SIG-M5 (cell line): Measurements from ENCODE around the gene DOCK4.
A peak's percentile ranks its signal among the peaks of the same experiment; 100 is the strongest.
"Not testable (repeated sequence)": the region's sequence is repeated elsewhere in the genome, so short reads cannot be mapped to it uniquely, and the experiment has no call there.

ENCODE experiments used
- DNase-seq: peaks from one replicate; lab custom pipeline; 2025; lab: John Stamatoyannopoulos, UW

Gene DOCK4

GRCh38 chr7:112206238-112206990 is at the start of gene DOCK4, which contains the start of gene ZNF277:
DOCK4 (minus strand) TSS chr7:112206399; CDS start chr7:112206138, 261 bp downstream.
ZNF277 (plus strand) TSS chr7:112206695; CDS start chr7:112206717, 22 bp downstream.
- peak; percentile 85 for DNase-seq

- DNase-seq, result no peak
Observed at GRCh38 chr7:112255388-112255720, 49.2 kb upstream of the DOCK4 start.

- no peak for DNase-seq
Observed at GRCh38 chr7:112254709-112255387, 48.6 kb upstream of the DOCK4 start.

GRCh38 chr7:112254156-112254555 is 48.0 kb upstream of the DOCK4 start:
- DNase-seq, result no peak

- DNase-seq, result no peak
Observed at GRCh38 chr7:112252691-112253090, 46.5 kb upstream of the DOCK4 start.

- DNase-seq, result no peak
Observed at GRCh38 chr7:112252141-112252540, 45.9 kb upstream of the DOCK4 start.

GRCh38 chr7:112249967-112250366 is 43.8 kb upstream of the DOCK4 start:
- not testable (repeated sequence) for DNase-seq

GRCh38 chr7:112248598-112248997 is 42.4 kb upstream of the DOCK4 start:
- no peak for DNase-seq

GRCh38 chr7:112238852-112239610 is 32.8 kb upstream of the DOCK4 start:
- no peak for DNase-seq

- DNase-seq, result no peak
Observed at GRCh38 chr7:112238330-112238729, 32.1 kb upstream of the DOCK4 start.

- no peak for DNase-seq
Observed at GRCh38 chr7:112236597-112236996, 30.4 kb upstream of the DOCK4 start.

- DNase-seq, result no peak
Observed at GRCh38 chr7:112234147-112234546, 27.9 kb upstream of the DOCK4 start.

- no peak for DNase-seq
Observed at GRCh38 chr7:112233048-112233697, 27.0 kb upstream of the DOCK4 start.

- no peak for DNase-seq
Observed at GRCh38 chr7:112232212-112232978, 26.2 kb upstream of the DOCK4 start.

- no peak for DNase-seq
Observed at GRCh38 chr7:112228632-112229031, 22.4 kb upstream of the DOCK4 start.

GRCh38 chr7:112226701-112227276 is 20.6 kb upstream of the DOCK4 start:
- DNase-seq, result no peak

GRCh38 chr7:112225006-112225405 is 18.8 kb upstream of the DOCK4 start:
- DNase-seq, result no peak

GRCh38 chr7:112224186-112224585 is 18.0 kb upstream of the DOCK4 start:
- DNase-seq, result no peak

- no peak for DNase-seq
Observed at GRCh38 chr7:112223310-112223709, 17.1 kb upstream of the DOCK4 start.

GRCh38 chr7:112220877-112221434 is 14.8 kb upstream of the DOCK4 start:
- no peak for DNase-seq

- no peak for DNase-seq
Observed at GRCh38 chr7:112215787-112216186, 9.6 kb upstream of the DOCK4 start.
